ENCODE measurements around the gene CSNK1A1. TPM values are rescaled to one million over a fixed set of nuclear protein-coding genes. Genes with fewer than 3 reads are reported as not detected.

The CSNK1A1 gene
- total RNA-seq, 1 experiment from 2014 or later = 300 TPM

- intact Hi-C loops (cut with micrococcal nuclease; ENCODE audit: unreplicated experiment) = no loop called here
- H2AFZ ChIP-seq = no peak overlapping the region
- no peaks in the 10 kb centered on the region for H3K79me2 ChIP-seq (ENCODE audit: low read depth)
- POLR2A ChIA-PET (ENCODE audit: unreplicated experiment) = no interaction called here
- CTCF ChIA-PET = interaction anchor here (0.6 to 0.7 kb wide), 3 partner anchors 18 to 36 kb away, joined by 3 to 4 read pairs (median 3); no protein-coding TSS in a partner anchor
- H3K9me2 ChIP-seq (ENCODE audit: insufficient read depth) = no peaks in the 10 kb centered on the region
- H3K4me2 ChIP-seq = peak overlapping the region; percentile 37
- H3K4me1 ChIP-seq (replicated peaks; ENCODE audit: insufficient read depth) = peaks cover 24% of the 10 kb centered on the region
- no peak overlapping the region for H3K4me3 ChIP-seq
- no TSS peak for BruUV-seq (replicated peaks)
- H3K27me3 ChIP-seq (ENCODE audit: insufficient read depth, low read depth) = no peaks in the 10 kb centered on the region
- peaks cover 20% of the 10 kb centered on the region for H3F3A ChIP-seq (ENCODE audit: insufficient read depth, low read depth)
- H4K20me1 ChIP-seq (ENCODE audit: insufficient read depth) = no peaks in the 10 kb centered on the region
- H3K36me3 ChIP-seq (ENCODE audit: low read depth) = no peaks in the 10 kb centered on the region
- TF ChIP-seq, protein P1, sequence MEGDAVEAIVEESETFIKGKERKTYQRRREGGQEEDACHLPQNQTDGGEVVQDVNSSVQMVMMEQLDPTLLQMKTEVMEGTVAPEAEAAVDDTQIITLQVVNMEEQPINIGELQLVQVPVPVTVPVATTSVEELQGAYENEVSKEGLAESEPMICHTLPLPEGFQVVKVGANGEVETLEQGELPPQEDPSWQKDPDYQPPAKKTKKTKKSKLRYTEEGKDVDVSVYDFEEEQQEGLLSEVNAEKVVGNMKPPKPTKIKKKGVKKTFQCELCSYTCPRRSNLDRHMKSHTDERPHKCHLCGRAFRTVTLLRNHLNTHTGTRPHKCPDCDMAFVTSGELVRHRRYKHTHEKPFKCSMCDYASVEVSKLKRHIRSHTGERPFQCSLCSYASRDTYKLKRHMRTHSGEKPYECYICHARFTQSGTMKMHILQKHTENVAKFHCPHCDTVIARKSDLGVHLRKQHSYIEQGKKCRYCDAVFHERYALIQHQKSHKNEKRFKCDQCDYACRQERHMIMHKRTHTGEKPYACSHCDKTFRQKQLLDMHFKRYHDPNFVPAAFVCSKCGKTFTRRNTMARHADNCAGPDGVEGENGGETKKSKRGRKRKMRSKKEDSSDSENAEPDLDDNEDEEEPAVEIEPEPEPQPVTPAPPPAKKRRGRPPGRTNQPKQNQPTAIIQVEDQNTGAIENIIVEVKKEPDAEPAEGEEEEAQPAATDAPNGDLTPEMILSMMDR (conservative IDR thresholded peaks at IDR 0.05) = no peak
- TF ChIP-seq EZH2 (IDR thresholded peaks at IDR 0.05; ENCODE audit: low read depth) = no peak
- peak in 1 of 2 experiments; percentile 83 for DNase-seq
- peak overlapping the region; percentile 47 for H3K27ac ChIP-seq
- peaks cover 6% of the 10 kb centered on the region; the same call in 1 of the 2 replicates for H3K9me3 ChIP-seq (ENCODE audit: insufficient read depth, low read depth)
Measured at GRCh38 chr5:149586708-149587318, 35.6 kb upstream of the CSNK1A1 start.

DNA sequence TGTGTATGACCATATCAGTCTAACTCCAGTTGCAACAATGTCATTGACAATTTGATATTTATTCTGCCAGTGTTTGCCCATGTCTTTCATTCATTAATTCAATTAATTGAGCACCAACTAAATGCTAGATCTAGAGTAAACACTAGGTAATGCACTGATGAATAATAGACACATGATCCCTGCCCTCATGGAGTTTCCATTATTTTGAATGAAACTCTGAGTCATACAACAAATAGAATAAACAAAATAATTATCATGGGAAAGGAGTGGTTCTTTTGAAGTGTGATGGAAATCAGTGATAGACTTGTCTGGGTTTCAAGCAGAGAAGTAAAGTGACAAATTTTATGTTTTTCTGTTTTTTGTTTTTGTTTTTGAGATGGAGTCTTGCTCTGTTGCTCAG lies 34.7 kb upstream of the CSNK1A1 start:
- Histone ChIP-seq H3K4me2 (no peak overlapping the region), H2AFZ (no peak overlapping the region), H3K79me2 (ENCODE audit: low read depth) (no peaks in the 10 kb centered on the region), H4K20me1 (ENCODE audit: insufficient read depth) (no peaks in the 10 kb centered on the region), H3K27me3 (ENCODE audit: insufficient read depth, low read depth) (no peaks in the 10 kb centered on the region), H3K4me3 (no peak overlapping the region), H3K27ac (no peak overlapping the region), H3K36me3 (ENCODE audit: low read depth) (no peaks in the 10 kb centered on the region), H3K9me3 (ENCODE audit: insufficient read depth, low read depth) (peaks cover 6% of the 10 kb centered on the region; the same call in 1 of the 2 replicates), H3K4me1 (replicated peaks; ENCODE audit: insufficient read depth) (peaks cover 27% of the 10 kb centered on the region), H3F3A (ENCODE audit: insufficient read depth, low read depth) (peaks cover 22% of the 10 kb centered on the region), H3K9me2 (ENCODE audit: insufficient read depth) (no peaks in the 10 kb centered on the region)
- TF ChIP-seq EZH2 (IDR thresholded peaks at IDR 0.05; ENCODE audit: low read depth) = no peak
- TF ChIP-seq, protein P1 (conservative IDR thresholded peaks at IDR 0.05) = no peak
- DNase-seq = no peak
- POLR2A ChIA-PET (ENCODE audit: unreplicated experiment) = no interaction called here
- no TSS peak for BruUV-seq (replicated peaks)
- CTCF ChIA-PET = no interaction called here
- intact Hi-C loops (cut with micrococcal nuclease; ENCODE audit: unreplicated experiment) = no loop called here

GRCh38 chr5:149584121-149584520 lies 32.9 kb upstream of the CSNK1A1 start:
- H3K27me3 ChIP-seq (ENCODE audit: insufficient read depth, low read depth) = no peaks in the 10 kb centered on the region
- ChIA-PET POLR2A (ENCODE audit: unreplicated experiment) (no interaction called here), CTCF (no interaction called here)
- no peak overlapping the region for H3K4me3 ChIP-seq
- H4K20me1 ChIP-seq (ENCODE audit: insufficient read depth) = no peaks in the 10 kb centered on the region
- no peak overlapping the region for H3K4me2 ChIP-seq
- no TSS peak for BruUV-seq (replicated peaks)
- H3K4me1 ChIP-seq (replicated peaks; ENCODE audit: insufficient read depth) = peaks cover 32% of the 10 kb centered on the region
- TF ChIP-seq, protein P1 (conservative IDR thresholded peaks at IDR 0.05) = no peak
- no peak for TF ChIP-seq EZH2 (IDR thresholded peaks at IDR 0.05; ENCODE audit: low read depth)
- no peaks in the 10 kb centered on the region for H3K9me2 ChIP-seq (ENCODE audit: insufficient read depth)
- H3F3A ChIP-seq (ENCODE audit: insufficient read depth, low read depth) = peaks cover 23% of the 10 kb centered on the region
- peaks cover 6% of the 10 kb centered on the region; the same call in 1 of the 2 replicates for H3K9me3 ChIP-seq (ENCODE audit: insufficient read depth, low read depth)
- H3K27ac ChIP-seq = no peak overlapping the region
- no peaks in the 10 kb centered on the region for H3K36me3 ChIP-seq (ENCODE audit: low read depth)
- no peak overlapping the region for H2AFZ ChIP-seq
- H3K79me2 ChIP-seq (ENCODE audit: low read depth) = no peaks in the 10 kb centered on the region
- DNase-seq = no peak
- intact Hi-C loops (cut with micrococcal nuclease; ENCODE audit: unreplicated experiment) = no loop called here
